Measurements from ENCODE around the gene BRSK1.

The BRSK1 gene

DNA sequence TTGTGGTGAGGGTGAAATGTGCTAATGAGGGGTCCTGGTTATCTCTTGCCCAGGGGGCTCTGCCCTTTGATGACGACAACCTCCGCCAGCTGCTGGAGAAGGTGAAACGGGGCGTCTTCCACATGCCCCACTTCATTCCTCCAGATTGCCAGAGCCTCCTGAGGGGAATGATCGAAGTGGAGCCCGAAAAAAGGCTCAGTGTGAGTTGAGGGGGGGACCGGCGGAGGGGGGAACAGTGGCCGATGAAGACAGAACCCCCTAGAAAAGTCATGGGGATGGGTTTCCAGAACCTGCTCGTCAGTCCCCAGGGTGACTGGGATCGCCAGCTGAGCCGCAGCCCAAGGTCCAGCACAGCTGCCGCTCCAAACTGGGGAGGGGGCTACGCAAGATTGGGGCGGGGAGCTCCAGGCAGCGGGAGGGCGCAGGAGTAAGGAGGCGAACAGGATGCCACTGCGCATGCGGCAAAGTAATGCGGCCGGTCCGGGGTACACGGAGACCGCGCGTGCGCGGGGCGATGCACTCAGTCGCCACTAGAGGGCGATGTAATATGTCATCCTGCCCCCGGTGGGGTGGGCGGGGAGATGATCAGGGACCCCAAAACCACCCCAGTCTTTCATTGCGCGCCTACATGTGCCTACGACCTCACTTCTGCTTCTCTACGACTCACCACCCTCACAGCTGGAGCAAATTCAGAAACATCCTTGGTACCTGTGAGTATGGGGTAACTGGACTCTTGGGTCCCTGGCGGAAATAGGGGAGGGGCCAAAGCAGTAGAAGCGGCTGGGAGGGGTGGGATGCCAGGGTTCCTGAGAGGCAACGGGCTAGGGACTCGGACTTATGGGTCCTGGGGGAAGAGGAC, 17.9 kb downstream of the BRSK1 start:
- Histone ChIP-seq H3K9me3 (ENCODE audit: insufficient read depth, low read depth, low read length) (no peaks in the 10 kb centered on the region), H3K4me1 (ENCODE audit: insufficient read depth, low read length) (peaks cover 4% of the 10 kb centered on the region; the same call in 1 of the 2 replicates), H3K27me3 (ENCODE audit: insufficient read depth, low read length) (no peaks in the 10 kb centered on the region), H3K27ac (ENCODE audit: low read length) (no peak overlapping the region), H3K9ac (ENCODE audit: low read depth, low read length) (peak overlapping the region; percentile 35; the same call in 1 of the 2 replicates), H3K36me3 (ENCODE audit: insufficient read depth, low read depth, low read length) (peaks cover 55% of the 10 kb centered on the region), H3K4me3 (ENCODE audit: low read length) (peak overlapping the region; percentile 39; the same call in 1 of the 2 replicates)

DNA sequence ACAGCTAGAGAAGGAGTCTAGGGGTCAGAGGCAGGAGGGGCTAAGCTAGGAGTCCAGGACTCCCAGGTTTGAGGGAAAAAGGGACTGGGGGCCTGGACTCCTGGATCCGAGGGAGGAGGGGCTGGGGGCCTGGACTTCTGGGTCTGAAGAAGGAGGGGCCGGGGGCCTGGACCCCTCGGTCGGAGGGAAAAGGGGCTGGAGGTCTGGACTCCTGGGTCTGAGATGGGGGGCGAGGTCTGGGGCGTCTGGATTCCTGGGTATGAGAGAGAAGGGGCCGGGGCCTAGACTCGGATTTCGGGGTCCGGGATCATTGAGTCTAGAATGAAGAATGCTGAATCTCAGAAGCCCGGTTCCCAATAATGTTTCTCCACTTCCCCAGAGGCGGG, 18.5 kb downstream of the BRSK1 start:
- Histone ChIP-seq H3K27me3 (ENCODE audit: insufficient read depth, low read length) (no peaks in the 10 kb centered on the region), H3K4me1 (ENCODE audit: insufficient read depth, low read length) (peaks cover 4% of the 10 kb centered on the region; the same call in 1 of the 2 replicates), H3K9ac (ENCODE audit: low read depth, low read length) (no peak overlapping the region), H3K36me3 (ENCODE audit: insufficient read depth, low read depth, low read length) (peaks cover 58% of the 10 kb centered on the region), H3K9me3 (ENCODE audit: insufficient read depth, low read depth, low read length) (no peaks in the 10 kb centered on the region), H3K27ac (ENCODE audit: low read length) (no peak overlapping the region), H3K4me3 (ENCODE audit: low read length) (peak overlapping the region; percentile 2; the same call in 1 of the 2 replicates)

DNA sequence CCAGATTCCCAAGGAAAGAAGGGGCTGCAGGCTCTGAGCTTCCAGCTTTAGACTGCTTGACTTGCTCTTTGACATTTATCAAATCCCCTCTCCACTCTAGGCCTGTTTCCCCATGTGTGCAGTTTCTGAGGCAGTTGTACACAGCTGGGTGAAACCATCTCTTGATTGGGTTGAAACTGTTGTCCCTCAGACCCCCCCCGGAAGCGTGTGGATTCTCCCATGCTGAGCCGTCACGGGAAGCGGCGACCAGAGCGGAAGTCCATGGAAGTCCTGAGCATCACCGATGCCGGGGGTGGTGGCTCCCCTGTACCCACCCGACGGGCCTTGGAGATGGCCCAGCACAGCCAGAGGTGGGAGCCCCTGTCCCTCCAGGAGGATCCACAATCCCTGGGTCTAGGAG, 19.7 kb downstream of the BRSK1 start:
- no peak overlapping the region for H3K9ac ChIP-seq (ENCODE audit: low read depth, low read length)

DNA sequence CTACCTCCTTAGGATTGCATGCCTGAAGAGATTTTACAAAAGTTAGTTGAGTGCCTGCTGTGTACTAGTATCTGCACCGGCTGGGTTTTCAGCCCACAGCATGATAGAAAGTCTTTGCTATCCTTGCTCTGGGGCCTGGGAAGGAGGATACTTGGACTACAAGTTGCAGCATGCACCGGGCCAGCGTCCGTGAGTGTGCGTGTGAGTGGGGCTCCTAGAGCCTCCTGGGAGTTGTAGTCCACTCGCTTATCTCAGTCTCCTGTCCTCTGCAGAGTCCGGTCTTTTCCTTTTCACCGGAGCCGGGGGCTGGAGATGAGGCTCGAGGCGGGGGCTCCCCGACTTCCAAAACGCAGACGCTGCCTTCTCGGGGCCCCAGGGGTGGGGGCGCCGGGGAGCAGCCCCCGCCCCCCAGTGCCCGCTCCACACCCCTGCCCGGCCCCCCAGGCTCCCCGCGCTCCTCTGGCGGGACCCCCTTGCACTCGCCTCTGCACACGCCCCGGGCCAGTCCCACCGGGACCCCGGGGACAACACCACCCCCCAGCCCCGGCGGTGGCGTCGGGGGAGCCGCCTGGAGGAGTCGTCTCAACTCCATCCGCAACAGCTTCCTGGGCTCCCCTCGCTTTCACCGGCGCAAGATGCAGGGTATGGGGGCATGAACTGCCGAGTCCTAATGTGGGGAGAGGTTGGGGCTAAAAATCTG, 20.6 kb downstream of the BRSK1 start:
- Histone ChIP-seq H3K9me3 (ENCODE audit: insufficient read depth, low read depth, low read length) (no peaks in the 10 kb centered on the region), H3K36me3 (ENCODE audit: insufficient read depth, low read depth, low read length) (peaks cover 61% of the 10 kb centered on the region), H3K27me3 (ENCODE audit: insufficient read depth, low read length) (no peaks in the 10 kb centered on the region), H3K4me1 (ENCODE audit: insufficient read depth, low read length) (peaks cover 4% of the 10 kb centered on the region; the same call in 1 of the 2 replicates), H3K4me3 (ENCODE audit: low read length) (no peak overlapping the region), H3K27ac (ENCODE audit: low read length) (no peak overlapping the region), H3K9ac (ENCODE audit: low read depth, low read length) (no peak overlapping the region)

More for the DNA sequence above, 19.7 kb downstream of the BRSK1 start:
- H3K9me3 ChIP-seq (ENCODE audit: insufficient read depth, low read depth, low read length): no peaks in the 10 kb centered on the region
- H3K4me3 ChIP-seq (ENCODE audit: low read length): no peak overlapping the region
- H3K36me3 ChIP-seq (ENCODE audit: insufficient read depth, low read depth, low read length): peaks cover 57% of the 10 kb centered on the region
- no peak overlapping the region for H3K27ac ChIP-seq (ENCODE audit: low read length)
- no peaks in the 10 kb centered on the region for H3K27me3 ChIP-seq (ENCODE audit: insufficient read depth, low read length)
- H3K4me1 ChIP-seq (ENCODE audit: insufficient read depth, low read length): peaks cover 4% of the 10 kb centered on the region; the same call in 1 of the 2 replicates

DNA sequence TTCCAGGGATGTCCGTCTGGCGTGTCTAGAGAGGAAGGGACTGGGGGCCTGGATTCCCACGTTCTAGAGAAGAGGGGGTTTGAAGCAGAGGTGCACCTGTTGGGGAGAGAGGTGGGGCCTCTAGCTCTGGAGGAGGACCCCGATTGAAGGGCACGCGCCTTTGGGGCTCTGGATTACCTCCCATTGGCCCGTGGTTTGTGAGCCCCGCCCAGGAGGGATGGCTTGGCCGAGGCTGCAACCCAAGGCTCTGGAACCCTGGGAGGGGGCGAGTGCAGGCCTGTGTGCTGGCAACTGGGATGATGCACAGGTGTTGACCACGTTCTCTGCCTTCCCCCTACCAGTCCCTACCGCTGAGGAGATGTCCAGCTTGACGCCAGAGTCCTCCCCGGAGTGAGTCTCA, 21.2 kb downstream of the BRSK1 start:
- no peak overlapping the region for H3K27ac ChIP-seq (ENCODE audit: low read length)
- no peaks in the 10 kb centered on the region for H3K9me3 ChIP-seq (ENCODE audit: insufficient read depth, low read depth, low read length)
- peaks cover 61% of the 10 kb centered on the region for H3K36me3 ChIP-seq (ENCODE audit: insufficient read depth, low read depth, low read length)
- H3K4me1 ChIP-seq (ENCODE audit: insufficient read depth, low read length): peaks cover 4% of the 10 kb centered on the region; the same call in 1 of the 2 replicates
- no peaks in the 10 kb centered on the region for H3K27me3 ChIP-seq (ENCODE audit: insufficient read depth, low read length)
- H3K9ac ChIP-seq (ENCODE audit: low read depth, low read length): no peak overlapping the region
- H3K4me3 ChIP-seq (ENCODE audit: low read length): no peak overlapping the region

GRCh38 chr19:55305491-55305890, 21.7 kb downstream of the BRSK1 start:
- H3K9ac ChIP-seq (ENCODE audit: low read depth, low read length): no peak overlapping the region
- no peaks in the 10 kb centered on the region for H3K9me3 ChIP-seq (ENCODE audit: insufficient read depth, low read depth, low read length)
- H3K4me3 ChIP-seq (ENCODE audit: low read length): no peak overlapping the region
- no peak overlapping the region for H3K27ac ChIP-seq (ENCODE audit: low read length)
- no peaks in the 10 kb centered on the region for H3K27me3 ChIP-seq (ENCODE audit: insufficient read depth, low read length)
- peaks cover 4% of the 10 kb centered on the region; the same call in 1 of the 2 replicates for H3K4me1 ChIP-seq (ENCODE audit: insufficient read depth, low read length)
- peaks cover 64% of the 10 kb centered on the region for H3K36me3 ChIP-seq (ENCODE audit: insufficient read depth, low read depth, low read length)

DNA sequence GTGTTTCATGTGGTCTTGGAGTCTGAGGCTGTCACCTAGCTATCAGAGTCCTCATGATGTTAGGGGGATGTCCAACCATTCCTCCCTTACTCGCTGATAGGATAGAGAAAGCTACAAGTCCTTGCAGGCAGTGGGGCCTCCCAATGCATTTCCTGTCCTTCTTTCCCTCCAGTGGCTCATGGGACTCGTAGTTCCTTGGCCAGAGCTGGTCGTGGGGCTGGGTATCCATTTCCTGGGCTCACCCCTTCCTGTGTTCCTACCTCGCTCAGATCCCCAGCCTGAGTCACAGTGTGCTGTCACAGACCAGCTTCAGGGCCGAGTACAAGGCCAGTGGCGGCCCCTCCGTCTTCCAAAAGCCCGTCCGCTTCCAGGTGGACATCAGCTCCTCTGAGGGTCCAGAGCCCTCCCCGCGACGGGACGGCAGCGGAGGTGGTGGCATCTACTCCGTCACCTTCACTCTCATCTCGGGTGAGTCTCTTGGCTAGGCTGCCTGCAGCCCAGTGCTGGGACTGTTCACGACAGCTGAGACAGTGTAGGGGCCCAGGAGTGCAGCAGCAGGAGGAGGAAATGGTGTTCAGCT, 22.3 kb downstream of the BRSK1 start:
- H3K27ac ChIP-seq (ENCODE audit: low read length): no peak overlapping the region
- peaks cover 66% of the 10 kb centered on the region for H3K36me3 ChIP-seq (ENCODE audit: insufficient read depth, low read depth, low read length)
- H3K4me3 ChIP-seq (ENCODE audit: low read length): no peak overlapping the region
- H3K27me3 ChIP-seq (ENCODE audit: insufficient read depth, low read length): no peaks in the 10 kb centered on the region
- H3K9me3 ChIP-seq (ENCODE audit: insufficient read depth, low read depth, low read length): no peaks in the 10 kb centered on the region
- H3K4me1 ChIP-seq (ENCODE audit: insufficient read depth, low read length): peaks cover 4% of the 10 kb centered on the region; the same call in 1 of the 2 replicates
- no peak overlapping the region for H3K9ac ChIP-seq (ENCODE audit: low read depth, low read length)

DNA sequence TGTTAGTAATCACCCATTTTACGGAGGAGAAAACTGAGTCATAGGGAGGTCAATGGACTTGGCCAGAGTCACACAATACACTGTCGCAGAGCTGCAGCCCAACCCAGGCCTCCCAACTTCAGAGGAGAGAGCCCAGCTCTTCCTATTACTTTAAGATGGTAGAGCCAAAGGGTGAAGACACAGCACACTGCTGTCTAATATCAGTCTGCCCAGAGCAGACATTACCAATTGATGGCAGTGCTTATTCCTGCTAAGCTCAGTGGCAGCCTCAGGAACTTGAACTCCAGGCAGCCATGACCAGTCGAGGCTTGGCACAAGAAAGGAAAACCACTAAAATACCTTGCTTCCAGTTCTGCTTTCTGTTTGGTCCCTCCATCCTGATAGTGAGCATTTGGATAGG, 22.9 kb downstream of the BRSK1 start:
- Histone ChIP-seq H3K9me3 (ENCODE audit: insufficient read depth, low read depth, low read length) (no peaks in the 10 kb centered on the region), H3K27ac (ENCODE audit: low read length) (no peak overlapping the region), H3K4me3 (ENCODE audit: low read length) (no peak overlapping the region), H3K9ac (ENCODE audit: low read depth, low read length) (no peak overlapping the region), H3K4me1 (ENCODE audit: insufficient read depth, low read length) (no peaks in the 10 kb centered on the region), H3K27me3 (ENCODE audit: insufficient read depth, low read length) (no peaks in the 10 kb centered on the region), H3K36me3 (ENCODE audit: insufficient read depth, low read depth, low read length) (peaks cover 66% of the 10 kb centered on the region)

GRCh38 chr19:55308281-55308680, 24.5 kb downstream of the BRSK1 start:
- Histone ChIP-seq H3K27ac (ENCODE audit: low read length) (no peak overlapping the region), H3K27me3 (ENCODE audit: insufficient read depth, low read length) (no peaks in the 10 kb centered on the region), H3K9me3 (ENCODE audit: insufficient read depth, low read depth, low read length) (no peaks in the 10 kb centered on the region), H3K36me3 (ENCODE audit: insufficient read depth, low read depth, low read length) (peaks cover 57% of the 10 kb centered on the region), H3K9ac (ENCODE audit: low read depth, low read length) (no peak overlapping the region), H3K4me3 (ENCODE audit: low read length) (no peak overlapping the region), H3K4me1 (ENCODE audit: insufficient read depth, low read length) (no peaks in the 10 kb centered on the region)

DNA sequence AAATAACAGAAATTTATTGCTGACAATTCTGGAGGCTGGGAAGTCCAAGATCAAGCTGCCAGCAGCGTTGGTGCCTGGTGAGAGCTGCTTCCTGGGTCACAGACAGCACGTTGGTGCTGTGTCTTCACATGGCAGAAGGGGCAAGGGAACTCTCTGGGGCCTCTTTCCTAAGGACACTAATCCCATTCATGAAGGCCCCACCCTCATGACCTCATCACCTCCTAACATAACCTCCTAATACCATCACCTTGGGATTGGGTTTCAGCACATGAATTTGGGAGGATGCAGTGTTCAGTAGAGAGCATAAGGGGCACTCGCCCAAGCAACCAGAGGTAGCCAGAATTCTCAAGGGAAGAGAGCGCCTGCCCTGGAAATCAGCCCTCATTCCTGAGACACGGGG, 25.7 kb downstream of the BRSK1 start:
- H3K27ac ChIP-seq (ENCODE audit: low read length): no peak overlapping the region
- H3K9me3 ChIP-seq (ENCODE audit: insufficient read depth, low read depth, low read length): no peaks in the 10 kb centered on the region
- H3K4me1 ChIP-seq (ENCODE audit: insufficient read depth, low read length): no peaks in the 10 kb centered on the region
- peaks cover 47% of the 10 kb centered on the region for H3K36me3 ChIP-seq (ENCODE audit: insufficient read depth, low read depth, low read length)
- H3K9ac ChIP-seq (ENCODE audit: low read depth, low read length): no peak overlapping the region
- no peaks in the 10 kb centered on the region for H3K27me3 ChIP-seq (ENCODE audit: insufficient read depth, low read length)
- H3K4me3 ChIP-seq (ENCODE audit: low read length): no peak overlapping the region

DNA sequence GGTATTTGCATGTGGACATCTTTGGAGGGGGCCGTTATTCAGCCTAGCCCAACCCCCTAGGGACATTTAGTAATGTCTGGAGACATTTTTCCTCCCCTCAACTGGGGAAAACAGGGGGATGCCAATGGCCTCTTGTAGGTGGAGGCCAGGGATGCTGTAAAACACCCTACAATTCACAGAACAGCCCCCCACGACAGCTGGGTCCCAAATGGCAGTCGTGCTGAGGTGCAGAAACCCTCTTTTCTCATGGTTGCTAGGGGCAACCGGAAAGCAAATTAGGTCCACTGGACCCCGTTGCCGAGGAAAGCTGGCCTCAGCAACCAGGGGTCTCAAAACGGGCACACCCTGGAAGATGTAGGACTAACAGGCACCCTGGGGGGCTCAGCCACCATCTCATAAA, 26.7 kb downstream of the BRSK1 start:
- H3K9ac ChIP-seq (ENCODE audit: low read depth, low read length): no peak overlapping the region
- no peak overlapping the region for H3K4me3 ChIP-seq (ENCODE audit: low read length)
- H3K27ac ChIP-seq (ENCODE audit: low read length): no peak overlapping the region
- peaks cover 42% of the 10 kb centered on the region for H3K36me3 ChIP-seq (ENCODE audit: insufficient read depth, low read depth, low read length)
- H3K27me3 ChIP-seq (ENCODE audit: insufficient read depth, low read length): no peaks in the 10 kb centered on the region
- no peaks in the 10 kb centered on the region for H3K9me3 ChIP-seq (ENCODE audit: insufficient read depth, low read depth, low read length)
- no peaks in the 10 kb centered on the region for H3K4me1 ChIP-seq (ENCODE audit: insufficient read depth, low read length)

All from iPS-20b (cell line).